Endothelial cell (in vitro differentiated cells): Measurements from ENCODE around the gene MOCS1. TPM values are rescaled to one million over a fixed set of nuclear protein-coding genes. Genes with fewer than 3 reads are reported as not detected.

Source experiments
- DNase-seq: peaks from one replicate; pipeline ENCODE4 v3.0.0; 2021; ENCODE audit warnings: low spot score
- H3K27ac Mint-ChIP-seq: one replicate; pipeline ENCODE4 v1.8.0; 2021; ENCODE audit warnings: mixed read lengths, inconsistent platforms; ENCODE audit not compliant: unreplicated experiment
- H3K27me3 Mint-ChIP-seq: one replicate; pipeline ENCODE4 v1.8.0; 2021; ENCODE audit warnings: mild to moderate bottlenecking, moderate library complexity, mixed read lengths, inconsistent platforms; ENCODE audit not compliant: unreplicated experiment
- H3K36me3 Mint-ChIP-seq: one replicate; pipeline ENCODE4 v1.8.0; 2021; ENCODE audit warnings: mild to moderate bottlenecking, low read depth, mixed read lengths, inconsistent platforms; ENCODE audit not compliant: unreplicated experiment
- H3K4me1 Mint-ChIP-seq: one replicate; pipeline ENCODE4 v1.8.0; 2021; ENCODE audit warnings: mild to moderate bottlenecking, mixed read lengths, inconsistent platforms; ENCODE audit not compliant: unreplicated experiment
- H3K4me3 Mint-ChIP-seq: one replicate; pipeline ENCODE4 v1.8.0; 2021; ENCODE audit warnings: mild to moderate bottlenecking, mixed read lengths, inconsistent platforms; ENCODE audit not compliant: unreplicated experiment
- H3K9me3 Mint-ChIP-seq: one replicate; pipeline ENCODE4 v1.8.0; 2021; ENCODE audit warnings: mixed read lengths, inconsistent platforms; ENCODE audit not compliant: unreplicated experiment
- CTCF ChIP-seq: fragments of 200-600 bp; sonication (generic); IDR thresholded peaks from one replicate; pipeline ENCODE4 v1.5.0; 2021; ENCODE audit warnings: antibody characterized with exemption; ENCODE audit not compliant: unreplicated experiment
- total RNA-seq: library from RNA; stranded (reverse); fragmentation: NEBNext Ultra II Directional; extraction: Animal tissue kit (Norgen Biotek cat#: 25700); gene quantifications from one replicate; pipeline ENCODE4 v1.2.1, GENCODE V29; 2021; ENCODE audit not compliant: unreplicated experiment

MOCS1 gene
- total RNA-seq, 1 donor from 2014 or later, result 15.8 TPM

DNA sequence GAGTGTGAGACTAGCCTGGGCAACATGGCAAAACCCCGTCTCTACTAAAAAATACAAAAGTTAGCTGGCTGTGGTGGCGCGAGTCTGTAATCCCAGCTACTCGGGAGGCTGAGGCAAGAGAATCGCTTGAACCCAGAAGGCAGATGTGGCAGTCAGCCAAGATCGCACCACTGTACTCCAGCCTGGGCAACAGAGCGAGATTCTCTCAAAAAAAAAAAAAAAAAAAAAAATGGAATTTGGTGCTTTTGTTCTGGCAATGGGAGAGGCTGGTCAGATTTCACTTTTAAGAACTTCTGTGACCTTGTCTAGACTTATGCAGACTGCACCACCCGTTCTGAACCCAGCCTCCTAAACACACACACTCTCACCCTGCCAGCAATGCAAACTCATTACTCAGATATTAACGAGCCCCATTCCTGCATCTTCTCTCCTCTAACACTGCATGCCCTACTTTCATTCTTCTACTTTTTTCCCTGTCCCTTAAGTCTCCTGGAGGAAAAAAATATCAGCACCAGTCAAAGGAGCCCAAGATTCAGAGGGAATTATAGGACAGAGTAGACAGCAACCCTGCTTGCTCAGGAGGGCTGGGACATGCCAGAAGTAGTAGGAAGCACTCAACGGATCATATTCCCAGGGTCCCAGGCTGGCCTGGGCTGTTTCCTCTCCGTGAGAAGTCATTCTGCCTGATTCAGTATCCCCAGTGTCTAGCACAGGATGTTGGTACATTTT, 4.4 kb downstream of the MOCS1 start:
- no peak overlapping the region for H3K27ac Mint-ChIP-seq
- no peak for TF ChIP-seq CTCF
- peaks cover 23% of the 10 kb centered on the region for H3K4me1 Mint-ChIP-seq
- DNase-seq, result no peak
- H3K36me3 Mint-ChIP-seq, result peaks cover 17% of the 10 kb centered on the region
- H3K27me3 Mint-ChIP-seq, result peaks cover 6% of the 10 kb centered on the region
- H3K9me3 Mint-ChIP-seq, result no peaks in the 10 kb centered on the region
- peak overlapping the region; percentile 22 for H3K4me3 Mint-ChIP-seq

DNA sequence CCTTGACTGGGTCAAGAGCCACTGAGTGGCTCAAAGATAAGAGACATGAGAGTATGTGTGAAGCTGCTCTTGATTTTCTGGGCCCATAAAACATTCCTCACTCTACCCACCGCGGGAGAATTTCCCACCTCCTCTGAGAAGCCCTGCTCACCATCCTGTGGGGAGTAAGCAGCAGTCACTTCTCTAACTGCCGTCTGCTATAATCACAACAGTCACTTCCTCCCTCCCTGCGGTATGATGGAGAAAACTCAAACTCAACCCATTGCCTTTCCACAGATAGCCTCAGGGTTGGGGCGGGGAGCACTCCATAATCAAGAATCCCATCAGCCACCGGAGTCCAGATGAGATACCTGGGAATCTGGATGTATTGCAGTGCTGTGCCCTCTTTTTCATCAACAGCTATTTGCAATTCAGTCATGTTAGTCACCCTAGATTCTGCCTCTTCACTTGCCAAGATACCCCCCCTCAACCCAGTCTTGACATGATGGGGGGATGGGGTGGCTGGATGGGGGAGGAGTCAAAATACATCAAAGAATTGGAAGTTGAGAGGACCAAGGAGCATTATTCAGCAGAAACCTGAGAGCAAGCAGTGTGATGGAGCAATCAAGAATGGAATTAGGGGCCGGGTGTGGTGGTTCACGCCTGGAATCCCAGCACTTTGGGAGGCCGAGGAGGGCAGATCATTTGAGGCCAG, 5.1 kb downstream of the MOCS1 start:
- peaks cover 6% of the 10 kb centered on the region for H3K27me3 Mint-ChIP-seq
- no peak overlapping the region for H3K4me3 Mint-ChIP-seq
- H3K4me1 Mint-ChIP-seq, result peaks cover 23% of the 10 kb centered on the region
- TF ChIP-seq CTCF, result no peak
- no peak for DNase-seq
- no peak overlapping the region for H3K27ac Mint-ChIP-seq
- H3K9me3 Mint-ChIP-seq, result no peaks in the 10 kb centered on the region
- peaks cover 20% of the 10 kb centered on the region for H3K36me3 Mint-ChIP-seq

GRCh38 chr6:39927159-39927558, 7.1 kb downstream of the MOCS1 start:
- no peak for TF ChIP-seq CTCF
- no peaks in the 10 kb centered on the region for H3K9me3 Mint-ChIP-seq
- no peak overlapping the region for H3K4me3 Mint-ChIP-seq
- peaks cover 25% of the 10 kb centered on the region for H3K36me3 Mint-ChIP-seq
- peaks cover 6% of the 10 kb centered on the region for H3K27me3 Mint-ChIP-seq
- H3K27ac Mint-ChIP-seq, result no peak overlapping the region
- DNase-seq, result no peak
- peaks cover 13% of the 10 kb centered on the region for H3K4me1 Mint-ChIP-seq

DNA sequence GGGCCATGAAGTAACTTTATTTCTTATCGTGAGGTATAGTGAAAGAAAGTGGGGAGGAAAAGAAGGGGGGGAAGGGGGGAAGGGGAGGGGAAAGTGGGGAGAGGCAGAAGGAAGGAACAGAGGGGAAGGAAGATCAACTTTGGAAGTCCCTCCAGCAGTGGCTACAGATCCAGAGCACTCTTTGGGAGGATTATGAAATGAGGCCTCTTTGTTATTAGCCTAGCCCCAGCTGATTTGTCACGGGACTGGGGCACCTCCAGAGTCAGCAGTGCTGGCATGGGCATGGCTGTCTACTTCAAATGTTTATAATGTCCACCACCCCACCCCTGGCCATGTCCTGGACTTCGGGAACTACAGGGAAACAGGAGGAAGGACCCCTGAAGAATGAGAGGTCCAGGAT, 7.6 kb downstream of the MOCS1 start:
- no peak for TF ChIP-seq CTCF
- peaks cover 6% of the 10 kb centered on the region for H3K27me3 Mint-ChIP-seq
- peak overlapping the region; percentile 19 for H3K27ac Mint-ChIP-seq
- DNase-seq, result no peak
- no peaks in the 10 kb centered on the region for H3K9me3 Mint-ChIP-seq
- H3K4me3 Mint-ChIP-seq, result no peak overlapping the region
- peaks cover 13% of the 10 kb centered on the region for H3K4me1 Mint-ChIP-seq
- peaks cover 27% of the 10 kb centered on the region for H3K36me3 Mint-ChIP-seq

DNA sequence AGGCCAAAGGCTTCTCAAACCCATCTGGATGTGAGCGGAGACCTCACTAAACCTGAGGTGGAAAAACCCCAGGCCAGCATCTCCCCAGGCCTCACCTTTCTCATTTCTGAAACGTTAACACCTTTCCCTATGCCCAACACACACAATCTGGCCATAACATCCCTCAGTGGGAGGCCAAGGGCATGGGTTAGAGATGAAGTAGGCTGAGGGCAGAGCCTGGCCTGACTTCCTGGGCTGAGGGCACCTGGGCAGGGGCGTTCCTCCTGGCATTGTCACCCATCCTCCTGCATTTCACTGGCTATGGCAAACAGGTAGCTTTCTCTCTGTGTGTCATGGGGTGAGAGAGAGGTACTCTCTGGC, 8.4 kb downstream of the MOCS1 start:
- Mint-ChIP-seq H3K4me1 (peaks cover 13% of the 10 kb centered on the region), H3K9me3 (no peaks in the 10 kb centered on the region), H3K27me3 (peaks cover 6% of the 10 kb centered on the region), H3K4me3 (no peak overlapping the region), H3K27ac (no peak overlapping the region), H3K36me3 (peaks cover 30% of the 10 kb centered on the region)
- no peak for TF ChIP-seq CTCF
- no peak for DNase-seq
